ENCODE measurements around the gene ESPL1. TPM values are rescaled to one million over a fixed set of nuclear protein-coding genes. Genes with fewer than 3 reads are reported as not detected.

ESPL1 gene
- total RNA-seq, 2 donors from 2014 or later: 0.55 to 6.1 TPM

GRCh38 chr12:53234271-53234914, 33.7 kb upstream of the ESPL1 start:
- peaks cover 10% of the 10 kb centered on the region for H3K4me1 ChIP-seq (replicated peaks)
- H3K36me3 ChIP-seq: no peaks in the 10 kb centered on the region
- no peaks in the 10 kb centered on the region for H3K27me3 ChIP-seq (replicated peaks; ENCODE audit: insufficient read depth)
- no peaks in the 10 kb centered on the region for H3K9me3 ChIP-seq
- intact Hi-C loops (cut with DNase I): no loop called here
- no peak overlapping the region for H3K4me3 ChIP-seq
- TF ChIP-seq POLR2AphosphoS5 (IDR thresholded peaks at IDR 0.05): no peak
- TF ChIP-seq POLR2A (IDR thresholded peaks at IDR 0.05): no peak
- no peak for TF ChIP-seq CTCF (IDR thresholded peaks at IDR 0.05)
- 3% methylated on average over 12 of the region's 12 CpGs for WGBS
- no peak overlapping the region for H3K27ac ChIP-seq
- DNase-seq (ENCODE audit: low spot score): no peak

- intact Hi-C loops (cut with DNase I): no loop called here
- H3K36me3 ChIP-seq: no peaks in the 10 kb centered on the region
- DNase-seq (ENCODE audit: low spot score): no peak
- H3K9me3 ChIP-seq: no peaks in the 10 kb centered on the region
- no peak overlapping the region for H3K27ac ChIP-seq
- 33% methylated on average over 3 of the region's 3 CpGs for WGBS
- TF ChIP-seq CTCF (IDR thresholded peaks at IDR 0.05) (no peak), POLR2A (IDR thresholded peaks at IDR 0.05) (no peak), POLR2AphosphoS5 (IDR thresholded peaks at IDR 0.05) (no peak)
- no peaks in the 10 kb centered on the region for H3K27me3 ChIP-seq (replicated peaks; ENCODE audit: insufficient read depth)
- H3K4me3 ChIP-seq: no peak overlapping the region
- H3K4me1 ChIP-seq (replicated peaks): peaks cover 10% of the 10 kb centered on the region
Measured at GRCh38 chr12:53235164-53235563, 32.9 kb upstream of the ESPL1 start.

- peaks cover 7% of the 10 kb centered on the region for H3K4me1 ChIP-seq (replicated peaks)
- no peaks in the 10 kb centered on the region for H3K27me3 ChIP-seq (replicated peaks; ENCODE audit: insufficient read depth)
- 56% methylated on average over 9 of the region's 9 CpGs for WGBS
- no peak for DNase-seq (ENCODE audit: low spot score)
- TF ChIP-seq CTCF (IDR thresholded peaks at IDR 0.05): no peak
- no peak for TF ChIP-seq POLR2AphosphoS5 (IDR thresholded peaks at IDR 0.05)
- no peak for TF ChIP-seq POLR2A (IDR thresholded peaks at IDR 0.05)
- H3K9me3 ChIP-seq: no peaks in the 10 kb centered on the region
- H3K4me3 ChIP-seq: no peak overlapping the region
- no peaks in the 10 kb centered on the region for H3K36me3 ChIP-seq
- no peak overlapping the region for H3K27ac ChIP-seq
- intact Hi-C loops (cut with DNase I): no loop called here
Measured at GRCh38 chr12:53235742-53236442, 32.2 kb upstream of the ESPL1 start.

GRCh38 chr12:53236443-53237111, 31.5 kb upstream of the ESPL1 start:
- Histone ChIP-seq H3K27me3 (replicated peaks; ENCODE audit: insufficient read depth) (no peaks in the 10 kb centered on the region), H3K4me1 (replicated peaks) (peaks cover 7% of the 10 kb centered on the region), H3K9me3 (no peaks in the 10 kb centered on the region), H3K27ac (no peak overlapping the region), H3K4me3 (no peak overlapping the region), H3K36me3 (no peaks in the 10 kb centered on the region)
- DNase-seq (ENCODE audit: low spot score): no peak
- WGBS: 95% methylated on average over 1 of the region's 1 CpG
- TF ChIP-seq CTCF (IDR thresholded peaks at IDR 0.05) (no peak), POLR2A (IDR thresholded peaks at IDR 0.05) (no peak), POLR2AphosphoS5 (IDR thresholded peaks at IDR 0.05) (no peak)
- intact Hi-C loops (cut with DNase I): no loop called here

All from prostate gland (tissue), 2 donors.